ENCODE results near the gene OR7G2. TPM values are rescaled to one million over a fixed set of nuclear protein-coding genes. Genes with fewer than 3 reads are reported as not detected.

The OR7G2 gene
- total and polyA plus RNA-seq, 8 donors = 0.06 to 0.13 (median 0.08) TPM; not detected in 4

DNA sequence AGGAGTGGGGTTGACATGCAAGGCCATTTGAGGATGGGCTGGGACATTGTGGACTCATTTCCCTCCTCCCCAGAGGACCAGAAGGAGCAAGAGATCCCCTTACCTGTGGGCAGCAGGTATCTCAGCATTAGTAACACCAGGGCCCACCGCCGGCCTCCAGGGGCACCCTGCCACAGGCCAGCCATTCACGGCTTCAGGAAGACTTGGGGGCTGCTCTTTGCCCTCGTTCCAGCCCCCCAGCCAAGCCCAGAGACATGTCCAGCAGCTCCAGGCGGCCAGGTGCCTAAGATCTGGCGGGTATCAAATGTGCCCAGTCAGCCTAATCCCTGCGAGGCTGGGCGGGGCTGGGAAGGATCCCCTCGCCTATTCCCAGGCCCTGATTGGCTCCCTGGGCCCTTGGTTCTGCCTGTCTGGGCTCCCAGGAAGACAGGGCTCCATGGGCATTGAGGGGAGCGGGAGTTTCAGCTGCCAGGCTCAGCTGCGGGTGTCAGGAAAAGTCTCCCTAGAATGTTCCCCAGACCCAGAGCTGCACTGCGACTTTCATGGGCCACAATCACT is 41.7 kb downstream of the OR7G2 start:
- DNase-seq = no peak
- Histone ChIP-seq H3K27me3 (no peaks in the 10 kb centered on the region), H3K36me3 (no peaks in the 10 kb centered on the region), H3K27ac (no peak overlapping the region), H3K4me1 (no peaks in the 10 kb centered on the region), H3K4me3 (no peak overlapping the region), H3K9me3 (no peaks in the 10 kb centered on the region)
- intact Hi-C loops (cut with DNase I) = no loop called here
- TF ChIP-seq, protein P1, sequence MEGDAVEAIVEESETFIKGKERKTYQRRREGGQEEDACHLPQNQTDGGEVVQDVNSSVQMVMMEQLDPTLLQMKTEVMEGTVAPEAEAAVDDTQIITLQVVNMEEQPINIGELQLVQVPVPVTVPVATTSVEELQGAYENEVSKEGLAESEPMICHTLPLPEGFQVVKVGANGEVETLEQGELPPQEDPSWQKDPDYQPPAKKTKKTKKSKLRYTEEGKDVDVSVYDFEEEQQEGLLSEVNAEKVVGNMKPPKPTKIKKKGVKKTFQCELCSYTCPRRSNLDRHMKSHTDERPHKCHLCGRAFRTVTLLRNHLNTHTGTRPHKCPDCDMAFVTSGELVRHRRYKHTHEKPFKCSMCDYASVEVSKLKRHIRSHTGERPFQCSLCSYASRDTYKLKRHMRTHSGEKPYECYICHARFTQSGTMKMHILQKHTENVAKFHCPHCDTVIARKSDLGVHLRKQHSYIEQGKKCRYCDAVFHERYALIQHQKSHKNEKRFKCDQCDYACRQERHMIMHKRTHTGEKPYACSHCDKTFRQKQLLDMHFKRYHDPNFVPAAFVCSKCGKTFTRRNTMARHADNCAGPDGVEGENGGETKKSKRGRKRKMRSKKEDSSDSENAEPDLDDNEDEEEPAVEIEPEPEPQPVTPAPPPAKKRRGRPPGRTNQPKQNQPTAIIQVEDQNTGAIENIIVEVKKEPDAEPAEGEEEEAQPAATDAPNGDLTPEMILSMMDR (IDR thresholded peaks at IDR 0.05) = no peak
- ATAC-seq = no peak

DNA sequence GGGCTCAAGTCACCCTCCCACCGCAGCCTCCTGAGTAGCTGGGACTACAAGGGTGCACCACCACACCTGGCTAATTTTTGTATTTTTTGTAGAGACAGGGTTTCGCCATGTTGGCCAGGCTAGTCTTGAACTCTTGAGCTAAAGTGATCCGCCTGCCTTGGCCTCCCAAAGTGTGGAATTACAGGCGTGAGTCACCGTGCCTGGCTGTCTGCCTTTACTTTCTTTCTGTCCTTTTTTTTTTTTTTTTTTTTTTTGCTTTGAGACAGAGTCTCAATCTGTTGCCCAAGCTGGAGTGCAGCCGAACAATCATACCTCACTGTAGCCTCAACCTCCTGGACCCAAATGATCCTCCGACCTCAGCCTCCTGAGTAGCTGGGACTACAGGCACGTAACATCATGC is 45.4 kb downstream of the OR7G2 start:
- Histone ChIP-seq H3K9me3 (no peaks in the 10 kb centered on the region), H3K27ac (no peak overlapping the region), H3K4me3 (no peak overlapping the region), H3K4me1 (no peaks in the 10 kb centered on the region), H3K36me3 (no peaks in the 10 kb centered on the region), H3K27me3 (peaks cover 0 to 16% of the 10 kb centered on the region in 2 donors)
- ATAC-seq = no peak
- DNase-seq = no peak
- intact Hi-C loops (cut with DNase I) = no loop called here
- TF ChIP-seq, protein P1 (IDR thresholded peaks at IDR 0.05) = no peak

DNA sequence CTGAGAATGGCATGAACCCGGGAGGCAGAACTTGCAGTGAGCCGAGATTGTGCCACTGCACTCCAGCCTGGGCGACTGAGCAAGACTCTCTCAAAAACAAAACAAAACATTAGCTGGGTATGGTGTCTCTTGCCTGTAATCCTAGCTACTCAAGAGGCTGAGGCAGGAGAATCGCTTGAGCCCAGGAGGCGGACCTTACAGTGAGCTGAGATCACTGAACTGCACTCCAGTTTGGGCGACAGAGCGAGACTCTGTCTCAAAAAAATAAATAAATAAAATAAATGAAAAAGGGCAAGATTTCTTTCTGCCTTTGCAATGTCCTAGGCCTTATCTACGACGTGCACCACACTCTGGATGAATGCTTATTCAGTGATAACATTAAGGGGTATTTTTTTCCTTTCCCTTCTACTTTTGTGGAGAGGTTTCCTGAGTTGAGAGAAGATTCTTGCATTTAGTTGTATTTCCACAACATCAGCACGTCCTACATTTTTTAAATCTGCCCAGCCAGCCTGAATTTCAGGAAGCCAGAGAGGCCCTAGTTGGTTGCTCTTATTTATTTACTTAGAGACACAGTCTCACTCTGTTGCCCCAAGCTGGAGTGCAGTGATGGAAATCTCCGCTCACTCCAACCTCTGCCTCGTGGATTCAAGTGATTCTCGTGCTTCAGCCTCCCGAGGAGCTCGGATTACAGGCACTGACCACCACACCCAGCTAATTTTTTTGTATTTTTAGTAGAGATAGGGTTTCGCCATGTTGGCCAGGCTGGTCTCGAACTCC is 46.5 kb downstream of the OR7G2 start:
- DNase-seq (no peak), ATAC-seq (no peak)
- Histone ChIP-seq H3K36me3 (no peaks in the 10 kb centered on the region), H3K4me3 (no peak overlapping the region), H3K9me3 (no peaks in the 10 kb centered on the region), H3K27ac (no peak overlapping the region), H3K4me1 (no peaks in the 10 kb centered on the region), H3K27me3 (peaks cover 0 to 27% of the 10 kb centered on the region in 2 donors)
- intact Hi-C loops (cut with DNase I) = no loop called here
- TF ChIP-seq, protein P1 (IDR thresholded peaks at IDR 0.05) = no peak

DNA sequence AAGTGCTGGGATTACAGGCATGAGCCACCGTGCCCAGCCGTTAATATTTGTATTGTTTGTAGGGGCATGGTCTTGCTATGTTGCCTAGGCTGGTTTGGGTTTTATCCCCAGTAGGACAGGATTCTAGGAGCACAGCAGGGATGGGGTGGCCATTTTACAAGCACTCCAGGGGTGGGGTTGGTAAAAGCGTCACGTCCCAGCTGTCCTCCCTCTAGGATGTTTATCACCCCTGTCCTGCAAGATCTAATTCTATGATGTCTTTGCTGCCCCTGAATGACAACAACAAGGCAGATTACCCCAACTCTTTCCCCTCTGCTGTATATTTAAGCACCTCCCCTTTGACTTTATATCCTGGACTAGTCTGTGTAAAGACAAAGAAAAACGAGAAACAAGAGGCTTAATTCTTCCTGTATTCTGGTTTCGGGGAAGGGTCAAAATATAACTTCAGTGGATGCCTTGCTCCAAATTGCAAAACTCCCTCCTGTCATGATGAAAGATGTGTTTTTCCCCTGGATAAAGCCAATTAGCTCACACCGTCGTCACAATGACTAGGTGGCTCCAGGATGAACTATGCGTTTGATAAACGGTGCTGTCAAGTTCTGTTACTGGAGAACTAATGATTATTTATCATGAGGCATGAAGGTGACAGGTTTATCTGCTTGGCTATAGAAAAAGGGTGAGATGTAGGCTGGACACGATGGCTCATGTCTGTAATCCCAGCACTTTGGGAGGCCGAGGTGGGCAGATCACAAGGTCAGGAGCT is 48.2 kb downstream of the OR7G2 start:
- TF ChIP-seq, protein P1 (IDR thresholded peaks at IDR 0.05) = no peak
- intact Hi-C loops (cut with DNase I) = no loop called here
- ATAC-seq (no peak), DNase-seq (no peak)
- no peak overlapping the region for H3K27ac ChIP-seq
- no peaks in the 10 kb centered on the region for H3K36me3 ChIP-seq
- peaks cover 0 to 44% of the 10 kb centered on the region in 2 donors for H3K27me3 ChIP-seq
- H3K9me3 ChIP-seq = no peaks in the 10 kb centered on the region
- H3K4me3 ChIP-seq = no peak overlapping the region
- H3K4me1 ChIP-seq = no peaks in the 10 kb centered on the region
